RWPE2 (cell line): ENCODE data around the gene ELOB.

Source experiments
- ATAC-seq: fragments of 200-7000 bp; cut with Tn5 transposase; 3 replicates; pipeline ENCODE4 v1.9.1; 2021; ENCODE audit warnings: low read depth
- DNase-seq: peaks from one replicate; pipeline ENCODE4 v3.0.0-alpha.2; 2020; ENCODE audit warnings: low spot score
- H3K27ac ChIP-seq: fragments of 450-650 bp; 2 replicates; pipeline ENCODE4 v1.5.1; 2017; ENCODE audit warnings: mild to moderate bottlenecking; ENCODE audit not compliant: poor library complexity, severe bottlenecking
- H3K27me3 ChIP-seq: fragments of 250-450 bp; sonication (Bioruptor Pico); 2 replicates; pipeline ENCODE4 v1.5.1; 2021; ENCODE audit warnings: mild to moderate bottlenecking, moderate library complexity; ENCODE audit not compliant: insufficient read depth, poor library complexity, severe bottlenecking
- H3K36me3 ChIP-seq: fragments of 250-450 bp; sonication (Bioruptor Pico); 2 replicates; pipeline ENCODE4 v1.5.1; 2020; ENCODE audit warnings: low read depth, mild to moderate bottlenecking, moderate library complexity
- H3K4me1 ChIP-seq: fragments of 250-450 bp; sonication (Bioruptor Pico); 2 replicates; pipeline ENCODE4 v1.5.1; 2021; ENCODE audit warnings: mild to moderate bottlenecking, moderate library complexity; ENCODE audit not compliant: insufficient read depth, poor library complexity, severe bottlenecking
- H3K4me3 ChIP-seq: fragments of 250-450 bp; sonication (Bioruptor Pico); 2 replicates; pipeline ENCODE4 v1.5.1; 2021; ENCODE audit warnings: mild to moderate bottlenecking, moderate library complexity; ENCODE audit not compliant: severe bottlenecking
- H3K9me3 ChIP-seq: fragments of 250-450 bp; sonication (Bioruptor Pico); 2 replicates; pipeline ENCODE4 v1.5.1; 2021; ENCODE audit warnings: mild to moderate bottlenecking, moderate library complexity; ENCODE audit not compliant: severe bottlenecking
- TF ChIP-seq, protein P1 (sequence below): fragments of 450-650 bp; IDR thresholded peaks from one replicate; pipeline ENCODE4 v1.5.1; 2017; ENCODE audit warnings: mild to moderate bottlenecking, moderate library complexity; ENCODE audit not compliant: poor library complexity, severe bottlenecking

The ELOB gene

DNA sequence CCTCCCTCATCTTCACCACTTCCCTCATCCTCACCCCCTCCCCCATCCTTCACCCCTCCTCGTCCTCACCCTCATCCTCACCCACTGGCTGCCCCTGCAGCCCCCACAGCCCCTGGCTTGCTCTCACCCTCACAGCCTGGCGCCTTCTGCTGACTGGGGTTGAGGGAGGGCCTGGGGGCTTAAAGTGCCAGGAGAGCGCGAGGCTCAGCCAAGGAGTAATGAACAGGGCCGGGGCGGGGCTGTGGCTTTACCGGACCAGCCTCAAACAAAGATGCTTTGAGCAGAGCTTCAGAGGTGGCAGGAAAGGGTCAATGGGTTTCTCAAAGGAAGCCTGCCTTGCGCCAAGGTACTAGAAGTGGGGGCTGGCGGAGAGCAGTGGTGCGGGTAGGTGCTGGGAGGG lies 10.3 kb upstream of the ELOB start, which contains the start of gene PRSS33:
Gene PRSS33 (minus strand): TSS at position 155 of the 400 bp plus-strand sequence. CDS start 1,013 bp downstream, outside the sequence.
- ATAC-seq (no peak), DNase-seq (peak; percentile 49)
- no peaks in the 10 kb centered on the region for H3K9me3 ChIP-seq
- no peaks in the 10 kb centered on the region for H3K36me3 ChIP-seq
- no peak within 1 kb of the TSS for H3K27ac ChIP-seq
- TF ChIP-seq, protein P1, sequence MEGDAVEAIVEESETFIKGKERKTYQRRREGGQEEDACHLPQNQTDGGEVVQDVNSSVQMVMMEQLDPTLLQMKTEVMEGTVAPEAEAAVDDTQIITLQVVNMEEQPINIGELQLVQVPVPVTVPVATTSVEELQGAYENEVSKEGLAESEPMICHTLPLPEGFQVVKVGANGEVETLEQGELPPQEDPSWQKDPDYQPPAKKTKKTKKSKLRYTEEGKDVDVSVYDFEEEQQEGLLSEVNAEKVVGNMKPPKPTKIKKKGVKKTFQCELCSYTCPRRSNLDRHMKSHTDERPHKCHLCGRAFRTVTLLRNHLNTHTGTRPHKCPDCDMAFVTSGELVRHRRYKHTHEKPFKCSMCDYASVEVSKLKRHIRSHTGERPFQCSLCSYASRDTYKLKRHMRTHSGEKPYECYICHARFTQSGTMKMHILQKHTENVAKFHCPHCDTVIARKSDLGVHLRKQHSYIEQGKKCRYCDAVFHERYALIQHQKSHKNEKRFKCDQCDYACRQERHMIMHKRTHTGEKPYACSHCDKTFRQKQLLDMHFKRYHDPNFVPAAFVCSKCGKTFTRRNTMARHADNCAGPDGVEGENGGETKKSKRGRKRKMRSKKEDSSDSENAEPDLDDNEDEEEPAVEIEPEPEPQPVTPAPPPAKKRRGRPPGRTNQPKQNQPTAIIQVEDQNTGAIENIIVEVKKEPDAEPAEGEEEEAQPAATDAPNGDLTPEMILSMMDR: no peak
- no peak within 1 kb of the TSS for H3K4me3 ChIP-seq
- H3K27me3 ChIP-seq: peaks cover 4% of the 10 kb centered on the region
- H3K4me1 ChIP-seq: no peaks in the 10 kb centered on the region

DNA sequence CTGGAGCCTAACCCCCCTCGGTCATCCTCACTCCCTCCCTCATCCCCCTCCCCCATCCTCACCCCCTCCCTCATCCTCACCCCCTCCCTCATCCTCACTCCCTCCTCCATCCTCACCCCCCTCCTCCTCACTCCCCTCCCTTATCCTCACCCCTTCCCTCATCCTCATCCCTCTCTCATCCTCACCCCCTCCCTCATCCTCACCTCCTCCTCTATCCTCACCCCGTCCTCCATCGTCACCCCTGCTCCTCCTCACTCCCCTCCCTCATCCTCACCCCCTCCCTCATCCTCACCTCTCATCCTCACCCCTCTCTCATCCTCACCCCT lies 9.7 kb upstream of the ELOB start:
- TF ChIP-seq, protein P1: no peak
- H3K27ac ChIP-seq: no peak overlapping the region
- H3K4me1 ChIP-seq: no peaks in the 10 kb centered on the region
- no peaks in the 10 kb centered on the region for H3K36me3 ChIP-seq
- H3K9me3 ChIP-seq: no peaks in the 10 kb centered on the region
- no peak overlapping the region for H3K4me3 ChIP-seq
- DNase-seq (no peak), ATAC-seq (no peak)
- H3K27me3 ChIP-seq: peaks cover 4% of the 10 kb centered on the region

DNA sequence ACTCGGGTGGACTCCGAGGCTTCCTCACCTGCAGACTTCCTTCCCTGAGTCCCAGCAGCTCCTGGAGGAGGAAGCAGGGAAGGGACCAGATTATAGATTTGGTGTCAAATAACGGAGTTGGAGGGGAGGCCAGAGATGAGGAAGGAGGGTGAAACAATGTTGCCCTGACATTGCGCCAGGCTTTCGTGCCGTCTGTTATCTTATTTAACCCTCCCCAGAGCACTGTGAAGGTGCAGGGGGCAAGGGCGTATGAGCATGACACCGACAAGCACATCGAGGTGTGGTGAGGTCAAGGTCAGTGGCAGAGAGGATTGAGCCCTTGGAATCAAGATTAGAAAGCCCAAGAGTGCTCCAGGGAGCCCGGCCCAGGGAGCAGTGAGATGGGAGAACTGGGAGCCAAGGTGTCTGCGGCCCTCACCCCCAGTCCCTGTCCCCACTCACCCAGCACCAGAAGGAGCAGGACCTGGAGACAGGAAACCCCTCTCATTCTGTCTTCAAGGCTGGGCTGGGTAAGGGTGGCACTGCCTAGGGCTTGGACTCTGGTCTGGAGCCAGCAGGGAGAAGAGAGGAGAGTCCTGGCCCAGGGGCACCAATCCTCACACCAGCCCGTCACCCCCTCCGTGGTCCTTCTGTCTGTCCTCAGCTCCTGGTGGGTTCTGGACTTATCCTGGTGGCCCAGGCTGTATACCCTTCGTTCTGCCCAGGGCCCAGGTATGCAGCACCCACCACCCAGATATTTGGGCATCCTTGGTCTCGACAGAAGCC lies 9.2 kb upstream of the ELOB start:
- ATAC-seq (peak; percentile 20; the same call in 1 of the 3 replicates), DNase-seq (peak; percentile 34)
- Histone ChIP-seq H3K27me3 (peaks cover 4% of the 10 kb centered on the region), H3K9me3 (no peaks in the 10 kb centered on the region), H3K27ac (no peak overlapping the region), H3K4me3 (no peak overlapping the region), H3K36me3 (no peaks in the 10 kb centered on the region), H3K4me1 (no peaks in the 10 kb centered on the region)
- TF ChIP-seq, protein P1: no peak

DNA sequence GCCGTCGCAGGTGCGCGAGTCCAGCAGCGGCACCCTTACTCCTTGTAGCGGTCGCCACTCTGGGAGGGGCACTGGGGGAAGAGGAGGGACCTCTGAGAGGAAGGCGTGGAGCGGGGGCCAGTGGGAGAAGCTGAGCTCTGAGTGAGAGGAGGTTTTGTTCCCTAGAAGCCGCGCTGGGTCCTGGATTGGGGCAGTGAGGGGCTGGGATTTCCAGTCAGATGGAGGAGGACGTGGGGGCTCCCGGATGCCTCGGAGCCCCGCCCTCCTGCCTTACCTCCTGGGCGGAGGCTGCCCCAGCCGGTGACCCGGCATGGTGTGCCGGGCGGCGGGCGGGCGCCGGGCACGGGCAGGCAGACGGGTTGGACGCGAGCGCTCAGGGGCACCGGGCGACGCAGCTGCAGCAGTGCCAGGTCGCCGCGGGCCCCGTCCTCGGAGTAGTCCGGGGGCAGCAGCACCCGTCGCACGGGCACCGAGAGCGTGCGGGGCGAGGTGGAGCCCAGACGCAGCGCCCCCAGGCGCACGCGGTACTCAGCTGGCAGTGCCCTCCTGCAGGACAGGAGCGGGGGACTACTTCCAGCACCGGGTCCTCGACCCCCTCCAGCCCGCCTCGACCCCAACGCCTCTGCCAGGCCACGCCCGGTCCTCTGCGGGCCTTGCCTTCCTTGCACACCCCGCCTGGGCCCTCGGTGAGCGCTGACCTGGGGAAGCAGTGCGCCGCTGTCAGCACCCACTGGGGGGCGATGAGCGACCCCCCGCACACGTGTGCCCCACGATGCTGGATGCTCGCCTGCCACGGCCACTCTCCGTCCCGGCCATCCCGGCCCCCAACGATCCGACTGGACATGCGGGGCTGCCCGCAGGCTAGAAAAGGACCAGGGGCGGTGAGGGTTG lies 8.3 kb upstream of the ELOB start:
- H3K36me3 ChIP-seq: no peaks in the 10 kb centered on the region
- TF ChIP-seq, protein P1: no peak
- H3K27me3 ChIP-seq: peaks cover 4% of the 10 kb centered on the region
- no peak overlapping the region for H3K27ac ChIP-seq
- ATAC-seq (no peak), DNase-seq (peak; percentile 58)
- no peaks in the 10 kb centered on the region for H3K9me3 ChIP-seq
- no peaks in the 10 kb centered on the region for H3K4me1 ChIP-seq
- no peak overlapping the region for H3K4me3 ChIP-seq
